ENCODE data around the gene SH3BP5L. TPM values are rescaled to one million over a fixed set of nuclear protein-coding genes. Genes with fewer than 3 reads are reported as not detected.

Gene SH3BP5L
- total and polyA plus RNA-seq, 10 of the 15 experiments (the other 5 are each of a cell fraction or from before 2014, with no cell fraction given) = 1.1 to 22.8 (median 10.9) TPM

DNA sequence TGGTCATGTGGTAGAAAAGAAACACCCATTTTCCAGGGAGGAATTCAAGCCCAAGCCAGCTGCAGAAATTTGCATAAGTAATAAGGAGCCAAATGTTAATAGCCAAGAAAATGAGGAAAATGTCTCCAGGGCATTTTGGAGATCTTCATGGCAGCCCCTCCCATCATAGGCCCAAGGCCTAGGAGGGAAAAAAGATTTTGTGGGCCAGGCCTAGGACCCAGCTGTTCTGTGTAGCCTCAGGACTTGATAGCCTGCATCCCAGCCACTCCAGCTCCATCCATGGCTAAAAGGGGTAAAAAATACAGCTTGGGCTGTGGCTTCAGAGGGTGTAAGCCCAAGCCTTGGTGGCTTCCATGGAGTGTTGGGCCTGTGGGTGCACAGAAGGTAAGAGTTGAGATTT lies 48.7 kb downstream of the SH3BP5L start:
- Histone ChIP-seq H3K9me3 (replicated peaks; ENCODE audit: control insufficient read depth, insufficient read depth, low read length) (peaks cover 11% of the 10 kb centered on the region; the same call in 2 of the 3 replicates), H3K27ac (ENCODE audit: control insufficient read depth, insufficient read depth) (no peak overlapping the region), H4K20me1 (ENCODE audit: control insufficient read depth, insufficient read depth) (no peaks in the 10 kb centered on the region), H3K9ac (ENCODE audit: control insufficient read depth, insufficient read depth, low read length) (no peak overlapping the region), H2AFZ (ENCODE audit: control insufficient read depth, low read depth, low read length) (no peak overlapping the region), H3K4me2 (ENCODE audit: control insufficient read depth, insufficient read depth) (no peak overlapping the region), H3K79me2 (ENCODE audit: control insufficient read depth, insufficient read depth, low read length) (no peaks in the 10 kb centered on the region), H3K4me3 (no peak overlapping the region), H3K27me3 (replicated peaks in 1 of 2; ENCODE audit: control insufficient read depth in 2 of 2, insufficient read depth in 2 of 2, low read length in 1 of 2) (no peaks in the 10 kb centered on the region), H3K4me1 (ENCODE audit: control insufficient read depth, insufficient read depth, low read length) (no peaks in the 10 kb centered on the region), H3K36me3 (ENCODE audit: control insufficient read depth in 2 of 2, insufficient read depth in 2 of 2, low read length in 1 of 2) (no peaks in the 10 kb centered on the region)
- no peak for TF ChIP-seq DPF2 (IDR thresholded peaks at IDR 0.05)
- TF ChIP-seq POU2F2 (IDR thresholded peaks at IDR 0.05; ENCODE audit: borderline replicate concordance, low read depth, low read length) = no peak
- DNase-seq (ENCODE audit: low read depth, low spot score) = no peak
- intact Hi-C loops (cut with micrococcal nuclease; ENCODE audit: unreplicated experiment) = no loop called here
- RAD21 ChIA-PET (ENCODE audit: unreplicated experiment) = no interaction called here
- CTCF ChIA-PET = interaction anchor here (1.2 to 1.4 kb wide), 2 partner anchors 28 to 387 kb away, joined by 3 to 5 read pairs; no protein-coding TSS in a partner anchor
- BruUV-seq (replicated peaks) = no TSS peak
- FAIRE-seq = no peak
- SMC1A ChIA-PET (ENCODE audit: uncharacterized antibody, unreplicated experiment) = no interaction called here
- POLR2A ChIA-PET = no interaction called here
- in situ Hi-C loops (cut with MboI) = no loop called here
- ATAC-seq = no peak

DNA sequence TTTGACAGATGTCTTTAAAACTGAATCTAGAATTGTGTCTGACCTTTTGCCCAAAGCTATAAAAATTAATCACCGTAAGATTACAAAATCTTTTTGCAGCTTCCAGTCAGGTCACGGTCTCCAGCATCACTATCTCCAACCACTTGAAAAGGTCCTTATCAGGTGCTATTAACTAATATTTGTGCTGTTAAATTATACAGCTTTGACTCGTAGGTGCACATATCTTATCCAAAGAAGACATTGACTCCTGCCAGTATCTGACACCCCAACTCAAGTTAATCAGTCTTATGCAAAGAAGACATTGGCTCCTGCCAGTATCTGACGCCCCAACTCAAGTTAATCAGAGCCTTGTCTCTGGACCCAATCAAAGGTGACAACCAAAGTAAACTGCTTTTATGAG lies 50.3 kb downstream of the SH3BP5L start:
- Histone ChIP-seq H4K20me1 (ENCODE audit: control insufficient read depth, insufficient read depth) (no peaks in the 10 kb centered on the region), H3K36me3 (ENCODE audit: control insufficient read depth in 2 of 2, insufficient read depth in 2 of 2, low read length in 1 of 2) (no peaks in the 10 kb centered on the region), H3K9me3 (replicated peaks; ENCODE audit: control insufficient read depth, insufficient read depth, low read length) (peaks cover 5% of the 10 kb centered on the region; the same call in 2 of the 3 replicates), H3K27me3 (replicated peaks in 1 of 2; ENCODE audit: control insufficient read depth in 2 of 2, insufficient read depth in 2 of 2, low read length in 1 of 2) (no peaks in the 10 kb centered on the region), H3K9ac (ENCODE audit: control insufficient read depth, insufficient read depth, low read length) (no peak overlapping the region), H3K79me2 (ENCODE audit: control insufficient read depth, insufficient read depth, low read length) (no peaks in the 10 kb centered on the region), H3K4me3 (no peak overlapping the region), H3K4me1 (ENCODE audit: control insufficient read depth, insufficient read depth, low read length) (no peaks in the 10 kb centered on the region), H3K27ac (ENCODE audit: control insufficient read depth, insufficient read depth) (no peak overlapping the region), H3K4me2 (ENCODE audit: control insufficient read depth, insufficient read depth) (no peak overlapping the region), H2AFZ (ENCODE audit: control insufficient read depth, low read depth, low read length) (no peak overlapping the region)
- ChIA-PET SMC1A (ENCODE audit: uncharacterized antibody, unreplicated experiment) (no interaction called here), CTCF (interaction anchor here (1.0 kb wide), 1 partner anchor 25 kb away, joined by 3 read pairs; no protein-coding TSS in a partner anchor), POLR2A (no interaction called here), RAD21 (ENCODE audit: unreplicated experiment) (no interaction called here)
- in situ Hi-C loops (cut with MboI) = no loop called here
- ATAC-seq (no peak), FAIRE-seq (no peak), DNase-seq (ENCODE audit: low read depth, low spot score) (no peak)
- intact Hi-C loops (cut with micrococcal nuclease; ENCODE audit: unreplicated experiment) = no loop called here
- no TSS peak for BruUV-seq (replicated peaks)
- 43% methylated on average over 4 of the region's 4 CpGs for WGBS (ENCODE audit: insufficient coverage, insufficient replicate concordance, low lambda C conversion rate, missing lambda C conversion rate)
- TF ChIP-seq SREBF1 (IDR thresholded peaks at IDR 0.05; ENCODE audit: low read length) (no peak), IKZF1 (conservative IDR thresholded peaks at IDR 0.05) (no peak), TAF1 (IDR thresholded peaks at IDR 0.05; ENCODE audit: borderline replicate concordance, low read depth, low read length) (no peak)
- TF ChIP-seq, protein P1, sequence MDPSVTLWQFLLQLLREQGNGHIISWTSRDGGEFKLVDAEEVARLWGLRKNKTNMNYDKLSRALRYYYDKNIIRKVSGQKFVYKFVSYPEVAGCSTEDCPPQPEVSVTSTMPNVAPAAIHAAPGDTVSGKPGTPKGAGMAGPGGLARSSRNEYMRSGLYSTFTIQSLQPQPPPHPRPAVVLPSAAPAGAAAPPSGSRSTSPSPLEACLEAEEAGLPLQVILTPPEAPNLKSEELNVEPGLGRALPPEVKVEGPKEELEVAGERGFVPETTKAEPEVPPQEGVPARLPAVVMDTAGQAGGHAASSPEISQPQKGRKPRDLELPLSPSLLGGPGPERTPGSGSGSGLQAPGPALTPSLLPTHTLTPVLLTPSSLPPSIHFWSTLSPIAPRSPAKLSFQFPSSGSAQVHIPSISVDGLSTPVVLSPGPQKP (IDR thresholded peaks at IDR 0.05; ENCODE audit: low read depth, low read length) = no peak

Small RNA genes within 50 kb of the gene (microRNA-seq; reads per million reads assigned to microRNA genes)
- 3.4 reads per million, percentile 18 among the genes with 10 or more reads in this experiment for gene MIR3124

Small RNA genes within 50 kb of the gene (small RNA-seq; reads per million reads assigned to genes)
- not detected for gene MIR3124

Other genes starting within 250 kb of the SH3BP5L start
Only the 7 nearest of the 9 such genes appear.
- 0.22 and 0.68 TPM in 2 replicates for gene OR2T35, start 180.6 kb downstream of the SH3BP5L start, total RNA-seq (2014; rRNA removed)
- gene OR2T35, start 180.6 kb downstream of the SH3BP5L start, total RNA-seq (2014; rRNA removed; fragmentation: Illumina TruSeq; extraction: Trizol) = 0.89 and 0.97 TPM in 2 replicates
- gene OR2T35, start 180.6 kb downstream of the SH3BP5L start, total RNA-seq (2021) = 0.49 and 0.66 TPM in 2 replicates
- 0.54 and 0.61 TPM in 2 replicates for gene OR2T35, start 180.6 kb downstream of the SH3BP5L start, polyA plus RNA-seq (2011; rRNA removed)
- not detected in 2 replicates for gene OR2T35, start 180.6 kb downstream of the SH3BP5L start, polyA plus RNA-seq (2014; fragmentation: Illumina TruSeq; extraction: Trizol)
- gene OR2T35, start 180.6 kb downstream of the SH3BP5L start, polyA plus RNA-seq (2014; fragmentation: Nextera tagmentation; extraction: Ambion mirVana) = under 1 TPM in 1 of 2 experiments, not detected in 1; 0.03 TPM
- gene OR2T35, start 180.6 kb downstream of the SH3BP5L start, polyA plus RNA-seq (2014; rRNA removed) = 0.08 and 0.15 TPM in 2 replicates
- gene OR2T35, start 180.6 kb downstream of the SH3BP5L start, polyA plus RNA-seq (2016; fragmentation: Nextera tagmentation; extraction: Ambion mirVana) = under 1 TPM; 0.10 to 0.28 TPM
- gene OR2T27, start 170.4 kb downstream of the SH3BP5L start, total RNA-seq (2014; rRNA removed) = 0.23 and 0.71 TPM in 2 replicates
- 0.22 and 0.32 TPM in 2 replicates for gene OR2T27, start 170.4 kb downstream of the SH3BP5L start, total RNA-seq (2014; rRNA removed; fragmentation: Illumina TruSeq; extraction: Trizol)
- gene OR2T27, start 170.4 kb downstream of the SH3BP5L start, total RNA-seq (2021) = 0.33 and 0.48 TPM in 2 replicates
- 0.18 TPM in 1 of 2 replicates, not detected in the other for gene OR2T27, start 170.4 kb downstream of the SH3BP5L start, polyA plus RNA-seq (2011; rRNA removed)
- gene OR2T27, start 170.4 kb downstream of the SH3BP5L start, polyA plus RNA-seq (2014; fragmentation: Illumina TruSeq; extraction: Trizol) = not detected in 2 replicates
- under 1 TPM in 1 of 2 experiments, not detected in 1; 0.13 TPM for gene OR2T27, start 170.4 kb downstream of the SH3BP5L start, polyA plus RNA-seq (2014; fragmentation: Nextera tagmentation; extraction: Ambion mirVana)
- gene OR2T27, start 170.4 kb downstream of the SH3BP5L start, polyA plus RNA-seq (2014; rRNA removed) = 0.17 TPM in 1 of 2 replicates, not detected in the other
- under 1 TPM in 1 of 2 experiments, not detected in 1; 0.24 TPM for gene OR2T27, start 170.4 kb downstream of the SH3BP5L start, polyA plus RNA-seq (2016; fragmentation: Nextera tagmentation; extraction: Ambion mirVana)
- 0.62 and 0.65 TPM in 2 replicates for gene OR14I1, start 123.1 kb downstream of the SH3BP5L start, total RNA-seq (2014; rRNA removed)
- 0.41 and 0.49 TPM in 2 replicates for gene OR14I1, start 123.1 kb downstream of the SH3BP5L start, total RNA-seq (2014; rRNA removed; fragmentation: Illumina TruSeq; extraction: Trizol)
- gene OR14I1, start 123.1 kb downstream of the SH3BP5L start, total RNA-seq (2021) = 0.37 and 1.1 TPM in 2 replicates
- gene OR14I1, start 123.1 kb downstream of the SH3BP5L start, polyA plus RNA-seq (2011; rRNA removed) = 0.65 and 0.90 TPM in 2 replicates
- 1.0 and 3.1 TPM in 2 replicates for gene OR14I1, start 123.1 kb downstream of the SH3BP5L start, polyA plus RNA-seq (2014; fragmentation: Illumina TruSeq; extraction: Trizol)
- gene OR14I1, start 123.1 kb downstream of the SH3BP5L start, polyA plus RNA-seq (2014; fragmentation: Nextera tagmentation; extraction: Ambion mirVana) = 1 to 10 TPM in 1 of 2 experiments, under 1 TPM in 1; 0.68 to 1.5 TPM
- gene OR14I1, start 123.1 kb downstream of the SH3BP5L start, polyA plus RNA-seq (2014; rRNA removed) = 0.20 and 1.0 TPM in 2 replicates
- under 1 TPM; 0.21 to 0.66 TPM for gene OR14I1, start 123.1 kb downstream of the SH3BP5L start, polyA plus RNA-seq (2016; fragmentation: Nextera tagmentation; extraction: Ambion mirVana)
- gene LYPD8, start 70.2 kb downstream of the SH3BP5L start, total RNA-seq (2014; rRNA removed) = not detected in 2 replicates
- gene LYPD8, start 70.2 kb downstream of the SH3BP5L start, total RNA-seq (2014; rRNA removed; fragmentation: Illumina TruSeq; extraction: Trizol) = 0.13 TPM in 1 of 2 replicates, not detected in the other
- not detected in 2 replicates for gene LYPD8, start 70.2 kb downstream of the SH3BP5L start, total RNA-seq (2021)
- gene LYPD8, start 70.2 kb downstream of the SH3BP5L start, polyA plus RNA-seq (2011; rRNA removed) = not detected in 2 replicates
- not detected in 2 replicates for gene LYPD8, start 70.2 kb downstream of the SH3BP5L start, polyA plus RNA-seq (2014; fragmentation: Illumina TruSeq; extraction: Trizol)
- gene LYPD8, start 70.2 kb downstream of the SH3BP5L start, polyA plus RNA-seq (2014; fragmentation: Nextera tagmentation; extraction: Ambion mirVana) = under 1 TPM; 0.18 to 0.40 TPM
- 0.06 TPM in 1 of 2 replicates, not detected in the other for gene LYPD8, start 70.2 kb downstream of the SH3BP5L start, polyA plus RNA-seq (2014; rRNA removed)
- not detected for gene LYPD8, start 70.2 kb downstream of the SH3BP5L start, polyA plus RNA-seq (2016; fragmentation: Nextera tagmentation; extraction: Ambion mirVana)
- 37.9 and 43.5 TPM in 2 replicates for gene ZNF672, start 12.3 kb upstream of the SH3BP5L start, total RNA-seq (2014; rRNA removed)
- gene ZNF672, start 12.3 kb upstream of the SH3BP5L start, total RNA-seq (2014; rRNA removed; fragmentation: Illumina TruSeq; extraction: Trizol) = 13.9 and 14.1 TPM in 2 replicates
- gene ZNF672, start 12.3 kb upstream of the SH3BP5L start, total RNA-seq (2021) = 48.6 and 51.3 TPM in 2 replicates
- gene ZNF672, start 12.3 kb upstream of the SH3BP5L start, polyA plus RNA-seq (2011; rRNA removed) = 33.7 and 48.7 TPM in 2 replicates
- 13.6 and 17.2 TPM in 2 replicates for gene ZNF672, start 12.3 kb upstream of the SH3BP5L start, polyA plus RNA-seq (2014; fragmentation: Illumina TruSeq; extraction: Trizol)
- 1 to 10 TPM; 2.9 to 5.2 TPM for gene ZNF672, start 12.3 kb upstream of the SH3BP5L start, polyA plus RNA-seq (2014; fragmentation: Nextera tagmentation; extraction: Ambion mirVana)
- gene ZNF672, start 12.3 kb upstream of the SH3BP5L start, polyA plus RNA-seq (2014; rRNA removed) = 39.4 and 45.6 TPM in 2 replicates
- 10 to 100 TPM; 40.2 to 41.7 TPM for gene ZNF672, start 12.3 kb upstream of the SH3BP5L start, polyA plus RNA-seq (2016; fragmentation: Nextera tagmentation; extraction: Ambion mirVana)
- gene ZNF692, start 33.2 kb upstream of the SH3BP5L start, total RNA-seq (2014; rRNA removed) = 31.7 and 33.0 TPM in 2 replicates
- gene ZNF692, start 33.2 kb upstream of the SH3BP5L start, total RNA-seq (2014; rRNA removed; fragmentation: Illumina TruSeq; extraction: Trizol) = 19.5 and 20.6 TPM in 2 replicates
- 41.3 and 45.3 TPM in 2 replicates for gene ZNF692, start 33.2 kb upstream of the SH3BP5L start, total RNA-seq (2021)
- gene ZNF692, start 33.2 kb upstream of the SH3BP5L start, polyA plus RNA-seq (2011; rRNA removed) = 39.8 and 56.1 TPM in 2 replicates
- gene ZNF692, start 33.2 kb upstream of the SH3BP5L start, polyA plus RNA-seq (2014; fragmentation: Illumina TruSeq; extraction: Trizol) = 20.1 and 28.9 TPM in 2 replicates
- 10 to 100 TPM in 1 of 2 experiments, 1 to 10 TPM in 1; 5.3 to 18.5 TPM for gene ZNF692, start 33.2 kb upstream of the SH3BP5L start, polyA plus RNA-seq (2014; fragmentation: Nextera tagmentation; extraction: Ambion mirVana)
- gene ZNF692, start 33.2 kb upstream of the SH3BP5L start, polyA plus RNA-seq (2014; rRNA removed) = 76.6 and 85.1 TPM in 2 replicates
- gene ZNF692, start 33.2 kb upstream of the SH3BP5L start, polyA plus RNA-seq (2016; fragmentation: Nextera tagmentation; extraction: Ambion mirVana) = 10 to 100 TPM; 40.8 to 41.6 TPM
- gene PGBD2, start 80.3 kb upstream of the SH3BP5L start, total RNA-seq (2014; rRNA removed) = 4.0 and 4.2 TPM in 2 replicates
- gene PGBD2, start 80.3 kb upstream of the SH3BP5L start, total RNA-seq (2014; rRNA removed; fragmentation: Illumina TruSeq; extraction: Trizol) = 3.2 and 4.2 TPM in 2 replicates
- 4.3 and 4.4 TPM in 2 replicates for gene PGBD2, start 80.3 kb upstream of the SH3BP5L start, total RNA-seq (2021)
- gene PGBD2, start 80.3 kb upstream of the SH3BP5L start, polyA plus RNA-seq (2011; rRNA removed) = 10.3 and 10.5 TPM in 2 replicates
- 4.0 TPM in 2 replicates for gene PGBD2, start 80.3 kb upstream of the SH3BP5L start, polyA plus RNA-seq (2014; fragmentation: Illumina TruSeq; extraction: Trizol)
- 1 to 10 TPM; 4.7 to 5.6 TPM for gene PGBD2, start 80.3 kb upstream of the SH3BP5L start, polyA plus RNA-seq (2014; fragmentation: Nextera tagmentation; extraction: Ambion mirVana)
- gene PGBD2, start 80.3 kb upstream of the SH3BP5L start, polyA plus RNA-seq (2014; rRNA removed) = 4.0 and 5.6 TPM in 2 replicates
- gene PGBD2, start 80.3 kb upstream of the SH3BP5L start, polyA plus RNA-seq (2016; fragmentation: Nextera tagmentation; extraction: Ambion mirVana) = 1 to 10 TPM; 6.5 to 6.9 TPM